Muscle of arm (tissue), 12 donors: ENCODE measurements around the gene OGT. TPM values are rescaled to one million over a fixed set of nuclear protein-coding genes. Genes with fewer than 3 reads are reported as not detected.
"Not testable (repeated sequence)": the region's sequence is repeated elsewhere in the genome, so short reads cannot be mapped to it uniquely, and the experiment has no call there.

Source experiments
- DNase-seq: peaks from one replicate; pipeline ENCODE4 v3.0.0-alpha.2; 2013
- polyA plus RNA-seq, 12 donors: library from polyadenylated mRNA; unstranded; fragments of 120-200 nt; gene quantifications; one replicate each; pipeline ENCODE4 v1.2.1, GENCODE V29; 2013; ENCODE audit not compliant: insufficient read length in 12 of 12

Gene OGT
- polyA plus RNA-seq, 12 donors: 81.4 to 226 (median 133) TPM; not detected in 1

DNA sequence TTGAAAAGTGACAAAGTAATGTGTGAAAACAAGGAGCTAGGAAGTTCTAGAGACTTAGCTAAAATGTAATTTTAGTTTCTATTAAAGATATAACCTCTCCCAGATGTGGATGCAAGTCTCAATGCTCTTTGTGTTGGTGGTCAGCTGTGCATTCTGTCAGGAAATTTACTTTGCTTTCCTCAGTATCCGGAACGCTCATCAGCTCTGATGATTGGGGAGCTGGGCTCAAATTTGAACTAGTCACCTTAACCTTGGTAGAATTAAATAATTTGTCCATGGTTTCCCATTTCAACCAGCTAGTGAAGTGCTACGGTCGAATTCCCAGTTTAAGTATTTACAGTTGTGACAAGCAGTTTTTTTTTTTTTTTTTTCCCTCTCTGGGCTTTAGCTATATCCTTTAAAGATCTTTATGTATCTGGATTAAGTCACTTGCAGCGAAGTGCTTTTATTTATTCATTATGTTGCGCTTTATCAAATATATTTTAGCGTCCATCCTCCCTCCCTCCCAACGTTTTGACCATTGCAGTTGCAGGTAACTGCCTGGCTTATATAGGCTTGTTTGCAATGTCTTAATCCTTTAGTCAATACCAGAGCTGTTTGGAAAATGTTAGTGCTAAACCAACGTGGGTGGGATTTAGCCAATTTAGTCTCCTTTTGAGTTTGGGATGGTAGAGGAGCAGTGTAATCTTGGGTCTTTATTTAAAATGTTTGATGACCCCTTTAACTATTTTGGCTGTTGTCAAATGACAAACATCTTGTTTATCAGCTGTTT is 2.1 kb downstream of the OGT start:
- no peak for DNase-seq

DNA sequence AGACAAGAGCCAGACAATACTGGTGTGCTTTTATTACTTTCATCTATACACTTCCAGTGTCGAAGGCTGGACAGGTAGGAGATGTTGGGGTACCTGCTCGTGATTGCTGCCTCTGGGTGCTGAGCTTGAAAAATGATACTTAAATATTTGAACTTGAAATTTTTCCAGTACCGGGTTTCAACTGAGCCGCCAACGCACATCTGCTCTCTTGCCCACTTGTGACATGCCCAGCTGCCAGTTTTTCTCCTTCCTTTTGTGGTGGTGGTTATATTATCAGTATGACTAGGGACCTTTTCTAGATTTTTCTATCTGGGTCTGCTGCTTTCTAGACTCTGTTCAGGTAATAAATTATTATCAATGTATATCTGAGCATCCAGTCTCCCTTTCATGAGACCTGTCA is 3.4 kb downstream of the OGT start:
- DNase-seq: no peak

DNA sequence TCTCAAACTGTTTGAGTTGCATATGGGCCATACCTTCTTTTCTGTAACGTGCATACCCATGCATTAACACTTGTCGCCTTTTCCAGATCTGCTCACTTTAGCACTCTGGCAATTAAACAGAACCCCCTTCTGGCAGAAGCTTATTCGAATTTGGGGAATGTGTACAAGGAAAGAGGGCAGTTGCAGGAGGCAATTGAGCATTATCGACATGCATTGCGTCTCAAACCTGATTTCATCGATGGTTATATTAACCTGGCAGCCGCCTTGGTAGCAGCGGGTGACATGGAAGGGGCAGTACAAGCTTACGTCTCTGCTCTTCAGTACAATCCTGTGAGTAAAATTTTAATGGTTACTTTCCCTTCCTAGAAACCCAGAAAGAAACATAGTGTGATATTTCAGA is 4.8 kb downstream of the OGT start:
- DNase-seq: no peak

DNA sequence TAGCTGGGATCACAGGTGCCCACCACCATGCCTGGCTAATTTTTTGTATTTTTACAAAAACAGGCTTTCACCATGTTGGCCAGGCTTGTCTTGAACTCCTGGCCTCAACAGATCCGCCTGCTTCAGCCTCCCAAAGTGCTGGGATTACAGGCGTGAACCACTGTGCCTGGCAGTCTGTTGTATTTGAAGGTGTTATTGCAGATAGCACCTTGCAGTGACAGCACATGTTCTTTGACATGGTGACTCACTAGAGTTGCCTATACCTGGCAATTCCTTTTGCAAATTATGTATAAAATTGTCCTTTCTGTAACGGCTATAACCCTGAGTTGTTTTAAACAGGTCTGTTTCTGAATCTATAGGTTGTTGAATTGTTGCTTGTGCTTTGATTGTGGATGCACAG is 7.9 kb downstream of the OGT start:
- no peak for DNase-seq

DNA sequence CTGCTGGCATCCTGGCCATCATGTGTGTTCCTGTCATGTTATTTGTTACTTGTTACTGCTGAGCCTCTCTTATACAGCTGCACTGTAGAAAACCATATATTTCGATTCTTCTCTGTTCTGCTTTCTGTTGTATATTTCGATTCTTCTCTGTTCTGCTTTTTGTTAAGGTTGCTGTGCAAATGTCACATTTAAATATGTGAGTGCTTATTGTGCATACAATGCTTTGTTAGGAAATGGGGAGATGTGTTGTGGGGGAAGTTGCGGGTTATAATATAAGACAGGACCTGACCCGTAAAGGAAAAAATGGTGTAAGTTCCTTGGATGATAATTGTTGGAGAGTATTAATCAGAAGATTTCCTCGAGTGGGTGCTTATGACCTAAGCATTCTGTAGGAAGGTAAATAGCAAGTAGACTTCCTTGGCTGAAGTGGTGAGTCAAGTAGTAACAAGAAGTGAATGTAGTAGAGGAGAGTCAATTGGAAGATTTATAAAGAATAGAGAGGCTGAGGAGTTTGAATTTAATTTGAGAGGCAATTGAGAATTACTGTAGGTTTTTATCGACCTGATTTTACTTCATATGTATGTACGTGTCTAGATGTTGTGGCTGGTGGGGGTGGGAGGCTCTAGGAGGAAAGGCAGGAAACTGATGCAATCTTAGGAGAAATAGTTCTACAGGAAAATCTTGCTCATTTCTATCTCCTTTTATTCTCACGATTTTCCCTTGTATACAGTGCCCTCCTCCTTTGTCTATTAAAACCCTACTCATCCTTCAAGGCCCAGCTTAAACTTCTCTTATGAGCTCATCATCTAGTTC is 8.5 kb downstream of the OGT start:
- no peak for DNase-seq

DNA sequence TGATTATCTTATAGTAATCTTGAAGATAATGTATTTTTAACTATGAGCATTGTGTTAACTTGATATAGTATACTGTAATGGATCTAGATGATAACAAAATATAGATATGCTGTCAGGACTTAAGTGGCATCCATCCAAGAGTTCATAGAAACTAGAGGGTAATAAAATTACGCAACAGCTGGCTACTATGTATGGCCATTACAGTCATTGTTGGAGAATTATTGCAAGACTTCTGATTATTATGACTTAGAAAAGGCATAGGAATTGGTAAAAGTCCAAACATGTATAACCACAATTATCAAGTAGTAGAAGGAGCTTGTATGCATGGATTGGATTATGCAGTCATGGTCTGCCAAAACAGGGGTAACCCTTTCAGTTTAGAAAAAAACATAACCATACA is 9.5 kb downstream of the OGT start:
- no peak for DNase-seq

DNA sequence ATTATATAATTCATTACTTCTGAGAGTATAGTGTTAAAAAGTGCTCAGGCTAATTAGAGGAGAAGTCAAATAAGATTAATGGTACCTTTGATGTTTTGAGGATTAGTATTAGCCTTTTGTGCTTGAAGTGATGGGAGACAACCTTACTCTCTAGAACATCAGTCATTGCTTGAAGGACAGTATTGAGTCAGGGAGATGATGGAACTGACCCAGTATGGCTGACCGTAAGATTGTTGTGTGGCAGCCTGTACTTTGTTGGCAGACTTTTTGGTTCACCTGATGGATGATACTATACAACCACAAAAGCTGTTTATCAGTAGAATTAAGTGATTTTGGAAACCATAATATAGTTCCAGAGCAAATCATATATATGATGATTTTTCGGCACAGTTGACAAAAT is 9.9 kb downstream of the OGT start:
- no peak for DNase-seq

DNA sequence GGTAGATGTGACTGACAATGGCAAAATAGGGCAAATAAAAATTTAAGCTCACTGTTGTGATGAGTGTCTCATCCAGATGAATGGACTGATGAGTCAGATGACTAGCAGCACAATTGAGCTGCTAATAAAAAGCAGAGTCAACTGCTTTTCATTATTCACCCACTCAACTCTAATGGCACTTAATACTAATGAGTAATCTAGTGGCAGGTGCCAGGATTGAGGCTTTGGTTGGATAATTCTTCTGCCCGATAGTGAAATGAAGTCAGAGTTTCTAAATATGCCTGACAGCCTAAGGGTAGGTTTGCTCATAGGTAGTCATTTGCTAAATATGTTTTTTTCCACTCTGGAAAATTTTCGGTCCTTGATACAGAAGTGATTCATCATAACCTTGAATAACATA is 10.4 kb downstream of the OGT start:
- DNase-seq: no peak

DNA sequence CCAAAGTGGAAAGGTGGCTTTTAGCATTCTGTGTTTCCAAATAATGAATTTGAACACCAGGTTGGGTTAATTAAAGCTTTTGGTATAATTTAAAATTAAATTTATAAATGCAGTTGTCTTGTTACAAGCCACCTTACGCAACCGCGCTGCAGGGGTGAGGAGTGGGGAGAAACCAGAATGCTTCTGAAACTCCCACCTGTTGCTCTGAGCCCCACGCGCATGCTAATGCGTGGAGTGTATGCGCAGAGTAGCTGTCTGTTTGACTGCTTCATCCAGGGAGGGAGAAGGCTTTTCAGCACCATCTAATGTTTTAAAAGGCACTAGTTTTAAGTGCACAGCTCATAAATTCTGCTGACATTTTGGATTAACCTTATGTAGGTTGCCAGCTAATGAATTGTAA is 12.5 kb downstream of the OGT start:
- DNase-seq: no peak

DNA sequence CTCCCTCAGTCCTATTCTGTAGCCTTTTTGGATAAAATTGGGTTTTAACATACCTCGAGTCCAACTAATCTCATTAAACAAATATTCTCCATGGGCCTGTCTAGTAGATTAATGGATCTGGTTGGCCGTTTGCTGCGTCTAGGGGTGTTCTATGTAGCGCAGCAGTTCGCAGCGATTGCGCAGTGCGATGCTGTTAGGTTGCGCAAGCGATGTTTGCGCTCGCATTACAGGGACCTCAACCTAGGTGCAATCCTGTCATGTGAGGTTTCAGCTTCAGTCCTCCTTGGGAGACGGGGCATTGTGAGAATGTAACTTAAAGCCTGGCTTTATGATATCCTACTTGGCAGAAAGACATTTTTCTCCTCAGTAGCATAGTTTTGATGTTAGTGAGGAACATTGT is 14.0 kb downstream of the OGT start:
- no peak for DNase-seq

DNA sequence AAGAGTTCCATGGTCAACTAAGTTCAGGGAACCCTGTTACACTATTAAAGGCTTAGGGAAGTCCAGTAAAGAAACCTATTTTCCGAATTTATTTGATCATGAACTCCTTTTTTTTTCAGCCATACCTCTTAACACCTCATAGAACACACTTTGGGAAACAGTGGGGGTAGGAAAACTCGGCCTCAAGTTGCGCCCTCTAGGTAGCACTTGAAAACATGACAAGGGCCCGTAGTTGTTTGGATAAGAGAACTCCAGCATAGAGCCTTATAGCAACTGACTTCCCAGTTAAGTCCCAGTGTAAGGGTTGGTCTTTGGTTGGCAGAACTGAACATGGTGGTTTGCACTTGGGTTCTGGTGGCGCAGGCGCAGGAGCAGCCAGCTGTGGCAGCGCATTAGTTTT is 14.4 kb downstream of the OGT start:
- DNase-seq: no peak

DNA sequence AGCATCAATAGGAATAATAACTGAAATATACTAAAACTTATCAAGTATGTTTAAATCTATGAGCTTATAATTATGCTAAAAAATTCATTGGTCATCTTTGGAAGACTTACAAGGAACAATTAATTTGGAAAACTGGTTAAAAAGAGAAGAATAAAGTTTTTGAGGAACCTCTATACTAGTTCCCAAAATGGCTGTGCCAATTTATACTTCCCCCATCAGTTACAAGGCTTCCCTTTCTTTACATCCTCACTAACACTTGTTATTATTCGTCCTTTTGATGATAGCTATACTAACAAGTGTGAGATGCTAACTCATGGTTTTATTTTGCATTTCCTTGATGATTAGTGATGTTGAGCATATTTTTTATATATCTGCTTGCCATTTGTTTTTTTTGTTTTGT is 17.1 kb downstream of the OGT start:
- no peak for DNase-seq

DNA sequence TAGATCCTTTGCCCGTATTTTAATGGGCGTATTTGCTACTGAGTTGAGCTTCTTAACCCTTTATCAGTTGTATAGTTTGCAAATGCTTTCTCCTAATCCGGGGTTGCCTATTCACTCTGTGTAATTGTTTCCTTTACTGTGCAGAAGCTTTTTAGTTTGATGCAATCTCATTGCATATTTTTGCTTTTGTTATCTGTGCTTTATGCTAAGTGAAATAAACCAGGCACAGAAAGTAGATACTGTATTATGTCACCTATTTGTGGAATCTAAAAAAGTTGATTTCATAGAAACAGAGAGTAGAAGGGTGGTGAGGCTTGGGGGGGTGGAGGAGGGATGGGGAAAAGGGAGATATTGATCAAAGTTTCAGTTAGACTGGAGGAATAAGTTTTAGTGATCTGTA is 17.7 kb downstream of the OGT start:
- no peak for DNase-seq

DNA sequence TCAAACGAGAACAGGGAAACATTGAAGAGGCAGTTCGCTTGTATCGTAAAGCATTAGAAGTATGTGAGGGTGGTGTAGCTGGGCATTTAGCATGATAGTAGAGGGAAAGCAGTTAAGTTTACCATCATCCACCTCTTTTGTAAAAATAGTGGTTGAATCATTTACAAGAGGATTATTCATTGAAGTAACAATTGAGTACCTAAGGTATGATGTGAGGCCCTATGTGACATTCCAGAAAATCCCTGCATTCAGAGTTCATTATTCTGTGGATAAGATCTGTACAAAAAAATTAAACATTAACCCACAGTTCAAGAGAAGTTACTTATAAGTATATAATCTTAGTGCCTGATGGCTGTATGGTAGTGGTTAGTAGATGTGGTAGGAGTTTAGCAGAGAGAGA is 23.1 kb downstream of the OGT start:
- DNase-seq: no peak

DNA sequence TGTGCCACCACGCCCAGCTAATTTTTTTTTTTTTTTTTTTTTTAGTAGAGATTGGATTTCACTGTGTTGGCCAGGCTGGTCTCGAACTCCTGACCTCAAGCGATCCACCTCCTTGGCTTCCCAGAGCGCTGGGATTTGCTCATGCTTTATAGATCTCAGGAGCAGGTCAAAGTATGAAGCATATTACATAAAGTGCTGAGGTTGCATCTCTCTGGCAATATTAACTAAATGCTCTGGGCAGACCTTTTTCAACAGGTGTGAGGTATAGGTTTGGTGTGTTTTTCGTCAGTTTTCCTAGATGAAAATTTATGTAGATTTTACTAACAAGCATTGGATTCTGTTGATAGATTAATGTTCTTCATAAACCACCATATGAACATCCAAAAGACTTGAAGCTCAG is 26.0 kb downstream of the OGT start:
- no peak for DNase-seq

DNA sequence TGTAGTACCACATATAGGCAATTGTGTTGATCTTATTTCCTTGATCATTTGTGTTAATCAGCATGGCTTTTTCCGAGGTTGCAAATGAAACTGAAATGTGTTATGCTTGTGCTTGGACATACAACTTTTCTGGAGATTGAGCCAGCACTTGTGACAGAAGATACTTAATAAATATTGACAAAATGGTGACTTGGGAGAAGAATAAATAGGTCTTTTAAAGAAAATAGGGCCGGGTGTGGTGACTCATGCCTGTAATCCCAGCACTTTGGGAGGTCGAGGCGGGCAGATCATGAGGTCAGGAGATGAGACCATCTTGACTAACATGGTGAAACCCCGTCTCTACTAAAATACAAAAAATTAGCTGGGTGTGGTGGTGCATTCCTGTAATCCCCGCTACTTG is 26.9 kb downstream of the OGT start:
- DNase-seq: not testable (repeated sequence)

DNA sequence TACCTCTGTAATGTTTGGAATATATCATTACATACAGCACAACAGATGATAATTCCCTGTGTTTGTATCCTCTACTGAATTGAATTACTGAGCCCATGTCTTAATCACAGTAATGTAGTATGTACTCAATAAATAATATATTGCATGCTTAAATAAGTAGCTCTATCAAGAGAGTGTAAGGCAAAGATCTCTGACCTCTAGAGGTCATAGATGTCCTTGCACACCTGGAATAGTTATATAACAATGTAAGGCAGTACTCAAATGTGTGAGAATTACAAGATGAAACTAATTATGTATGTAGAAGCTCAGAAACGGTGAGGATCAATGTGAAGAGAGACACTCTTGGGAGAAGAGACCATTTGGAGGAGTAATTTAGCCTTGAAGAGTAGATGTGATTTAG is 31.0 kb downstream of the OGT start:
- no peak for DNase-seq

DNA sequence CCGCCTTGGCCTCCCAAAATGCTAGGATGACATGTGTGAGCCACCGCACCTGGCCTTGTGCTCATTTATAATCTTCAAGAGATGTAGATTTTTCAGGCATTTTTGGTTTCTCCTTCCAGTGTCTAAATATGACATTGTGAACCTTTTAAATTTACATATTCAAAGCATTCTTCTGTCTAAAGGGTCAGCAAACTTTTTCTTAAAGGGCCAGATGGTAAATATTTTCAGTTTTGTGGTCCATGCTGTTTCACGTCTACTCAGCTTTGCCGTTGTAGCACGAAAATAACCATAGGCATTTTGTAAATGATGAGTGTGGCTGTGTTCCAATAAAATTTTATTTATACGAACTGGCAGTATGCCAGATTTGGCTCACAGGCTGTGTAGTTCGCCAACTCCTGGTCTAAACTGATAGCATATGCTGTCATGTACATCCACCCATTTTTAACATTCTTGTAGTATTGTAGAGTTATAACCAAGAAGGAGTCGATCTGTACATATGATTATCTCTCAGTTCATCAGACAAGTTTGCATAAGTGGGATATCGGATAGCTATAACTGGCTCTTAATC is 32.7 kb downstream of the OGT start:
- peak; percentile 5 for DNase-seq

DNA sequence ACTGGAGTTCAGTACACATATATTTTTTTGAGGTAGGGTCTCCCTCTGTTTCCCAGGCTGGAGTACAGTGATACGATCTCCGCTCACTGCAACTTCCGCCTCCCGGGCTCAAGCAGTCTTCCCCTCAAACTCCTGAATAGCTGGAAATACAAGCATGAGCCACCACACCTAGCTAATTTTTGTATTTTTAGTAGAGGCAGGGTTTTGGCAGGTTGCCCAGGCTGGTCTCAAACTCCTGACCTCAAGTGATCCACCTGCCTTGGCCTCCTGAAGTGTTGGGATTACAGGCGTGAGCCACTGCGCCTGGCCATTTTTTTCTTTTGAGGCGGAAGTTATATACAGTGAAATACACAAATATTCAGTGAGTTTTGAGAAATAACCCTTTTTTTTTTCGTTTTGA is 38.5 kb downstream of the OGT start:
- DNase-seq: not testable (repeated sequence)

DNA sequence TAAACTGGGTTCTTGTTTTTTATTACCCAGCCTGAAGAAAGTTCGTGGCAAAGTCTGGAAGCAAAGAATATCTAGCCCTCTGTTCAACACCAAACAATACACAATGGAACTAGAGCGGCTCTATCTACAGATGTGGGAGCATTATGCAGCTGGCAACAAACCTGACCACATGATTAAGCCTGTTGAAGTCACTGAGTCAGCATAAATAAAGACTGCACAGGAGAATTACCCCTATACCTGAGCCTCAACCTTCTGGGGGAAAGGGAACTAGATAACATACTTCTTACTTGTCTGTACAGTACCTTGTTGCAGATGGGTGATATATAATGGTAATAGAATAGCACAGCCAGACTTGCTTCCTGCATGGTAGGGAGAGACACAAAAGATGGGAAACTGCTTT is 40.7 kb downstream of the OGT start:
- no peak for DNase-seq

DNA sequence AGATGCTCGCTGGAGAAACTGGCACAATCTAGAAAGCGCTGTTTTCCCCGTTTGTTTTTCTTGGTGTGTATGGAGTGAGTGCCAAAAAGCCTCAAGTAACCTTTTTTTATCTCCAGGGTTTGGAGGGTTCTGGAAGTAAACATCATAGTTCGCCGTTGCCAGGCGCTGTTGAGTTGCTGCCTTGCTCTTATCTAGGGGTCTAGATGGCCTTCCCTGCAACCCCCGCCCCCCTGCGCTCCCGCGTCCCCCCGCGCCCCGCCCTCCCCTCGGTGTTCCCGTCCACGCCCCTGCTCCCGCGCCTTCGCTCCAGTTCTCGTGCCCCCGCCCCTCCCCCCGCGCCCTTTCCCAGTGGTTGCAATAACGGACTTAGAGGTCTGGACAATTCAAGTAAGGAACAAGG is 44.8 kb downstream of the OGT start:
- no peak for DNase-seq

DNA sequence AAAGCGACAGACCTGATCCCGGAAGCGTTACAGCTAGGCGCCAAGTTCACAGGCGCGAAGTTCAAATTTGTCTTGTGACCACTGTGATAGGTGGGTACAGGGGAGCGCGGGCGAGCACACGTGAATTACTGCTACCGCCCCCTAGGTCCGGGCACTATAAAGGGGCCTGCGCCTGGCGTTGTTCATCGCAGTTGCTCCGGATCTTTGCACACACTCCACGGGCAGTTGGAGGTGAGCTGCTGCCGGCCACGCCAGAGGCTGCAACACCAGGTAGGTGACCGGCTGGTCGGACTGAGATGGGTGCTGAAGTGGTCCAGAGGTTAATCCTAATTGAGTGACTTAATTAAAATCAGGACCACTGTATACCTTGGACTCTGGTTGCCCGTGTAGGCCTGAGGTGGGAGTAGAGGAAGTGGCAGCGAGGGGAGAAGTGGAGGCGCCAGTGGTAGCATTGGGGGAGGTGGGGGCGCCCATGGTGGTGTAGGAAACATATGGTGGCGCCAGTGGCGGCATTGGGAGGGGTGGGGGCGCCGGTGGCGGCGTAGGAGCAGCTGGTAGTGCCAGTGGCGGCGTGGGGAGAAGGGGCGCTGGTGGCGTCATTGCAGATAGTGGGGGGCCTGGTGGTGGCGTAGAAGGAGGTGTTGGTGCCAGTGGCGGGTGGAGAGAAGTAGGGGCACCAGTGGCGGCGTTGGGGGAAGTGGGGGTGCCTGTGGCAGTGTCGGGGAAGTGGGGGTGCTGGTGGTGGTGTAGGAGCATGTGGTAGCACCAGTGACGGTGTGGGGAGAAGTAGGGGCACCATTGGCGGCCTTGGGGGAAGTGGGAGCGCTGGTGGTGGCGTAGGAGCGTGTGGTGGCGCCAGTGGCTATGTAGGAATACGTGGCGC is 45.6 kb downstream of the OGT start, which contains the start of gene GCNA:
Gene GCNA, plus strand, starts transcription at position 185 of the 883 bp plus-strand sequence. CDS start 2,385 bp downstream, outside the sequence.
- no peak for DNase-seq
